Tibial nerve (tissue), 4 donors: ENCODE data around the gene TXNL4A. TPM values are rescaled to one million over a fixed set of nuclear protein-coding genes. Genes with fewer than 3 reads are reported as not detected.

Source experiments
- DNase-seq, 2 donors: peaks; one replicate each; pipeline ENCODE4 v3.0.0-alpha.2; 2019; ENCODE audit warnings: low spot score in 2 of 2
- H3K27ac ChIP-seq, 4 donors: fragments of 200-600 bp; sonication (generic) in 3 of 4; one replicate each; pipeline ENCODE4 v1.5.1; 2017 to 2019; ENCODE audit warnings: mild to moderate bottlenecking in 1 of 4
- H3K27me3 ChIP-seq, 2 donors: fragments of 200-600 bp; sonication (generic) in 1 of 2; one replicate each; pipeline versions ENCODE4 v1.5.1 to v1.6.0; 2017 to 2019
- H3K36me3 ChIP-seq, 3 donors: fragments of 200-600 bp; sonication (generic); one replicate each; pipeline ENCODE4 v1.5.1; 2018 to 2019
- H3K4me1 ChIP-seq, 4 donors: fragments of 200-600 bp; sonication (generic) in 3 of 4; one replicate each; pipeline ENCODE4 v1.5.1; 2017 to 2019
- H3K4me3 ChIP-seq, 4 donors: fragments of 200-600 bp; sonication (generic) in 3 of 4; one replicate each; pipeline ENCODE4 v1.5.1; 2017 to 2019; ENCODE audit warnings: mild to moderate bottlenecking in 1 of 4, moderate library complexity in 1 of 4
- H3K9me3 ChIP-seq, 4 donors: fragments of 200-600 bp; sonication (generic) in 3 of 4; one replicate each; pipeline ENCODE4 v1.5.1; 2017 to 2019
- CTCF ChIP-seq, 5 experiments: fragments of 200-600 bp in 3 of 5; fragments of 450-650 bp in 2 of 5; sonication (generic) in 3 of 5; IDR thresholded peaks; one replicate each; pipeline ENCODE4 v1.5.1; 2016 to 2019; ENCODE audit warnings: antibody characterized with exemption in 5 of 5, mild to moderate bottlenecking in 3 of 5, moderate library complexity in 2 of 5
- EP300 ChIP-seq, 2 donors: sonication (generic); formaldehyde crosslinking; IDR thresholded peaks; one replicate each; pipeline ENCODE4 v1.6.1; 2017; ENCODE audit warnings: antibody characterized with exemption in 2 of 2, mild to moderate bottlenecking in 1 of 2
- POLR2A ChIP-seq, 2 donors: fragments of 450-650 bp; IDR thresholded peaks; one replicate each; pipeline ENCODE4 v1.6.1; 2017; ENCODE audit warnings: antibody characterized with exemption in 2 of 2, mild to moderate bottlenecking in 2 of 2, moderate library complexity in 2 of 2
- WGBS, 2 donors: methylation state at CpG; one replicate each; pipeline ENCODE4 v1.1.5; 2018; 5-methylcytosine and 5-hydroxymethylcytosine counted together
- total RNA-seq, 4 donors: library from RNA; depleted of rRNA; stranded (reverse); fragments of >200 nt; gene quantifications; one replicate each; pipeline ENCODE4 v1.1.0, GENCODE V29; 2016

The TXNL4A gene
- total RNA-seq, 4 donors from 2014 or later, result 19.0 to 34.9 (median 32.5) TPM

- Histone ChIP-seq H3K4me3 (no peak overlapping the region), H3K4me1 (no peaks in the 10 kb centered on the region), H3K9me3 (peaks cover 0 to 95% (median 3%) of the 10 kb centered on the region in 4 donors), H3K36me3 (peaks cover 0 to 48% (median 0%) of the 10 kb centered on the region in 3 donors), H3K27ac (no peak overlapping the region), H3K27me3 (no peaks in the 10 kb centered on the region)
- TF ChIP-seq EP300 (IDR thresholded peaks at IDR 0.05), result no peak
- TF ChIP-seq CTCF (IDR thresholded peaks at IDR 0.05), result no peak
- no peak for TF ChIP-seq POLR2A (IDR thresholded peaks at IDR 0.05)
- 77 to 93% methylated on average over 16 of the region's 16 CpGs for whole genome bisulfite sequencing, 2 donors
- DNase-seq, result no peak
Observed at GRCh38 chr18:80009661-80010550, 21.5 kb upstream of the TXNL4A start.

- WGBS, 2 donors, result 68 to 71% methylated on average over 7 of the region's 7 CpGs
- peaks cover 0 to 37% (median 0%) of the 10 kb centered on the region in 3 donors for H3K36me3 ChIP-seq
- H3K9me3 ChIP-seq, result peaks cover 0 to 94% (median 3%) of the 10 kb centered on the region in 4 donors
- H3K27me3 ChIP-seq, result no peaks in the 10 kb centered on the region
- H3K27ac ChIP-seq, result no peak overlapping the region
- no peaks in the 10 kb centered on the region for H3K4me1 ChIP-seq
- no peak overlapping the region for H3K4me3 ChIP-seq
- DNase-seq, result no peak
- TF ChIP-seq EP300 (IDR thresholded peaks at IDR 0.05), result no peak
- no peak for TF ChIP-seq POLR2A (IDR thresholded peaks at IDR 0.05)
- no peak for TF ChIP-seq CTCF (IDR thresholded peaks at IDR 0.05)
Observed at GRCh38 chr18:80006724-80007123, 18.4 kb upstream of the TXNL4A start.

- H3K9me3 ChIP-seq, result peaks cover 0 to 93% (median 4%) of the 10 kb centered on the region in 4 donors
- H3K36me3 ChIP-seq, result peaks cover 0 to 38% (median 0%) of the 10 kb centered on the region in 3 donors
- no peaks in the 10 kb centered on the region for H3K27me3 ChIP-seq
- no peaks in the 10 kb centered on the region for H3K4me1 ChIP-seq
- H3K27ac ChIP-seq, result no peak overlapping the region
- WGBS, 2 donors, result 79 to 80% methylated on average over 12 of the region's 12 CpGs
- no peak for DNase-seq
- TF ChIP-seq POLR2A (IDR thresholded peaks at IDR 0.05) (no peak), CTCF (IDR thresholded peaks at IDR 0.05) (no peak), EP300 (IDR thresholded peaks at IDR 0.05) (no peak)
- H3K4me3 ChIP-seq, result no peak overlapping the region
Observed at GRCh38 chr18:80004600-80005342, 16.4 kb upstream of the TXNL4A start.

- TF ChIP-seq EP300 (IDR thresholded peaks at IDR 0.05) (no peak), CTCF (IDR thresholded peaks at IDR 0.05) (no peak), POLR2A (IDR thresholded peaks at IDR 0.05) (no peak)
- H3K9me3 ChIP-seq, result peaks cover 0 to 81% (median 4%) of the 10 kb centered on the region in 4 donors
- DNase-seq, result no peak
Observed at GRCh38 chr18:80002468-80002867, 14.1 kb upstream of the TXNL4A start.

More at GRCh38 chr18:80002468-80002867, 14.1 kb upstream of the TXNL4A start:
- H3K4me1 ChIP-seq, result no peaks in the 10 kb centered on the region
- peaks cover 0 to 28% (median 0%) of the 10 kb centered on the region in 3 donors for H3K36me3 ChIP-seq
- no peak overlapping the region for H3K27ac ChIP-seq
- WGBS, 2 donors, result 78 to 90% methylated on average over 5 of the region's 5 CpGs
- H3K4me3 ChIP-seq, result no peak overlapping the region
- H3K27me3 ChIP-seq, result no peaks in the 10 kb centered on the region
